C4-2B (cell line): ENCODE measurements around the gene NAA60.

ENCODE experiments used
- H3K27ac ChIP-seq: fragments of 450-650 bp; 2 replicates; pipeline ENCODE4 v1.5.1; 2017
- ZFX ChIP-seq: fragments of 450-650 bp; IDR thresholded peaks from 2 replicates; pipeline ENCODE4 v1.6.1; 2017
- TF ChIP-seq, protein P1 (sequence below): fragments of 450-650 bp; conservative IDR thresholded peaks from 2 replicates; pipeline ENCODE4 v1.5.1; 2017; ENCODE audit warnings: mild to moderate bottlenecking

The NAA60 gene

DNA sequence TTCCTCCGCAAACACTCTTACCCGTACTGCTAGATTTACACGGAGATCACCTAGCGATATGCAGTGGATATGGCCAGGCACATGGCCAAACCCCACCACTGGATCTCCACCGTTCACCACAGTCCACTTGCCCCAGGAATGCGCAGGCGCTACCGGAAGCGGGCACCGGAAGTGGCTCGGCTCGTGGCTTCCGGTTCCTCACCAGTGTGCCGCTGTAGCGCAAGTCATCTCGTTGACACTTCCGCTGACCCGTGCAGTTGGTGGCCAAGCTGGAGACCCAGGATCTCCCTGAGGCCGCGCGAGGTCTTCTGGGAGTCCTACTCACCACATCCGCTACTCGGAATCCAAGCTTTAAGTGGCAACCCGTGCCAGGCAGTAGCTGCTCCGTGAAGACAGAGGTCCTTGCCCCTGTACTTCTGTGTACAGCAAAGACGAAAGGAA, 11.7 kb upstream of the NAA60 start:
- TF ChIP-seq, protein P1, sequence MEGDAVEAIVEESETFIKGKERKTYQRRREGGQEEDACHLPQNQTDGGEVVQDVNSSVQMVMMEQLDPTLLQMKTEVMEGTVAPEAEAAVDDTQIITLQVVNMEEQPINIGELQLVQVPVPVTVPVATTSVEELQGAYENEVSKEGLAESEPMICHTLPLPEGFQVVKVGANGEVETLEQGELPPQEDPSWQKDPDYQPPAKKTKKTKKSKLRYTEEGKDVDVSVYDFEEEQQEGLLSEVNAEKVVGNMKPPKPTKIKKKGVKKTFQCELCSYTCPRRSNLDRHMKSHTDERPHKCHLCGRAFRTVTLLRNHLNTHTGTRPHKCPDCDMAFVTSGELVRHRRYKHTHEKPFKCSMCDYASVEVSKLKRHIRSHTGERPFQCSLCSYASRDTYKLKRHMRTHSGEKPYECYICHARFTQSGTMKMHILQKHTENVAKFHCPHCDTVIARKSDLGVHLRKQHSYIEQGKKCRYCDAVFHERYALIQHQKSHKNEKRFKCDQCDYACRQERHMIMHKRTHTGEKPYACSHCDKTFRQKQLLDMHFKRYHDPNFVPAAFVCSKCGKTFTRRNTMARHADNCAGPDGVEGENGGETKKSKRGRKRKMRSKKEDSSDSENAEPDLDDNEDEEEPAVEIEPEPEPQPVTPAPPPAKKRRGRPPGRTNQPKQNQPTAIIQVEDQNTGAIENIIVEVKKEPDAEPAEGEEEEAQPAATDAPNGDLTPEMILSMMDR = no peak
- no peak for TF ChIP-seq ZFX
- no peak overlapping the region for H3K27ac ChIP-seq

DNA sequence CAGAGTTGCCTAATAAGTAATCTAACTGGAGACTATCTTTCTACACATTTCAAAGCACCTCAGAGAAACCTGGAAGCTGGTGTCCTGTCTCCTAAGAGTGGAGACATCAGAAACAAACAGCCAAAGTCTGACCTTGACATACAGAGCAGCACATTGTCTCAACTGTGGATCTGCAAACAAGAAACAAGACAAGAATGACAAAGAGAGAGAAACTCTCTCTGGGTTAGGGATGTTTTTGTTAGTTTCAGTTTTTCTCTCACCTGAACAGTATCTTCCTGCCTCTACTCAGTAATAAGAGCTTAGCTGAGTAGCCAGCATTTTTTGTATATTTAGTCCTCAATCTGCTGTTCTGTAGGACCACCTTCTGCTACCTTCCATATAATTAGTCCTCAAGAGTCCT, 9.1 kb upstream of the NAA60 start:
- H3K27ac ChIP-seq = no peak overlapping the region
- TF ChIP-seq ZFX = no peak
- TF ChIP-seq, protein P1 = no peak

DNA sequence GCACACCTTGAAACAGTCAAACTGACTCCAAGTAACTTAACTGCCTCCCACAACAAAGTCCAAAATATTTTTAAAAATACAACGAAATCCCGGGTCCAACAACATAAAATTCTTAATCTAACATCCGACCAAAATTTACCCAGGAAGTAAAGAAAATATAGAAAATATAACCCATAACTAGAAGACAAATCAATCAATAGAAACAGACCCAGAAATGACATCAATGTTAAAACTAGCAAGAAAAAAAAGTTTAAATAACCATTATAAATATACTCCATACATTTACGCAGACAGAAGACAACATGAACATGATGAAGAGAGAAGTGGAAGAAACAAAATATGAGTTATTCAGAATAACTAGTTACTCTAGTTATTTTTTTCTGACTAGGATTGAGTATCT, 3.8 kb upstream of the NAA60 start:
- H3K27ac ChIP-seq = no peak overlapping the region
- no peak for TF ChIP-seq ZFX
- TF ChIP-seq, protein P1 = no peak

DNA sequence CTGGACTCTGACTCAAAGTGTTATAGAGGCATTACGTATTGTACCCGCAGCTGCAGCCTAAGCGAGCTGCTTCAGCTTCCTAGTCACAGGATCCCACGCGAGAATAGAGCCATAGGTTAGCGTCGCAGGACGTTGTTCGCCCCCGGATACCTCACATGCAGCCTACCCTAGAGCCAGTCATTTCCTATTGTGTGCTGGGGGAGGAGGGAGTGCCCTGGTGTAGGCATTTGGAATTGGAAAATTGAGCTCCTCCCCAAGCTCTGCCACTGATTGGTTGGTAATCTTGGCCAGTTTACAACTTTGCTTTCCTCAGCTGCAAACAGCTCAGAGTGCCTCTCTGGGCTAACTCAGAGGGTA, 530 bp downstream of the NAA60 start:
- H3K27ac ChIP-seq = peak overlapping the region; percentile 72
- TF ChIP-seq ZFX = no peak
- TF ChIP-seq, protein P1 = no peak

DNA sequence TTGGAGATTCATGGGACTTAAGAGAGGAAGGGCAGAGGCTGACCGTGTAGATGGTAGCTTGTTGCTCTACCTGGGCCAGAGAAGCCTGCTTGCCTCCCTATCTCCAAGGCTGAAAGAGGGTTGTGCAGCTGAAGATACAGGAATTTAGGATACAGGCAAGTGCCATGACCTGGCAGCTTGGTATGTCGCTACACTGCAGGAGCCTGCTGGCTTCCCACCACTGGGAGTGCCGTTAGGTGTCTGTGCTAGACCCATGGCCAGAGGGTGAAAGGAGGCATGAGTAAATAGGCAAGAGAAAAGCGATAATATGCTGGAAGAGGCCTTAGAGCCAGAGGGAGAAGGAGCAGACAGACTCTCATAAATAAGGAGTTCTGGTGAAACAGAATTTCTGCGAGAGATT, 10.6 kb downstream of the NAA60 start:
- no peak overlapping the region for H3K27ac ChIP-seq

DNA sequence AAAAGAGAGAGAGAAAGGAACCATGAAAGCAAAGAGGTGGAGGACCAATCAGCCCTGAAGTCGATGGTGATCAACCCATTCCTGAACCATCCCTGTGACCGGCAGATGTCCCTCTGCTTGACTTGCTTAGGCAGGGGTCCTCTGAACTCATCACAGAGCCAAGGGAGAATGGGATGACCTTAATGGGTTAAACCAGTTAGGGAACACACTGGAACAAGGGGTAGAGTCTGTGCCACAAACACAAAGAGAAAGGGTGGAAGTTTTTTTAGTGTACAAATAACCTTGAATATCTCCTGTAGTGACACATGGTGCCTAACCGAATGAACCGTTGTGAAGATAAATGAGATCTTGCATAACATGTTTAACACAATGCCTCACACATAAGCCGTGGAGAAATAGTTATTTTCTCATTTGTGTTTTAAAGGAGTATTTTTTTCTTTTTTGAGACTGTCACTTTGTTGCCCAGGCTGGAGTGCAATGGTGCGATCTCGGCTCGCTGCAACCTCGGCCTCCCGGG, 11.2 kb downstream of the NAA60 start:
- H3K27ac ChIP-seq = no peak overlapping the region
- TF ChIP-seq, protein P1 = no peak
- no peak for TF ChIP-seq ZFX

More for the DNA sequence above, 10.6 kb downstream of the NAA60 start:
- no peak for TF ChIP-seq ZFX
- TF ChIP-seq, protein P1 = no peak

DNA sequence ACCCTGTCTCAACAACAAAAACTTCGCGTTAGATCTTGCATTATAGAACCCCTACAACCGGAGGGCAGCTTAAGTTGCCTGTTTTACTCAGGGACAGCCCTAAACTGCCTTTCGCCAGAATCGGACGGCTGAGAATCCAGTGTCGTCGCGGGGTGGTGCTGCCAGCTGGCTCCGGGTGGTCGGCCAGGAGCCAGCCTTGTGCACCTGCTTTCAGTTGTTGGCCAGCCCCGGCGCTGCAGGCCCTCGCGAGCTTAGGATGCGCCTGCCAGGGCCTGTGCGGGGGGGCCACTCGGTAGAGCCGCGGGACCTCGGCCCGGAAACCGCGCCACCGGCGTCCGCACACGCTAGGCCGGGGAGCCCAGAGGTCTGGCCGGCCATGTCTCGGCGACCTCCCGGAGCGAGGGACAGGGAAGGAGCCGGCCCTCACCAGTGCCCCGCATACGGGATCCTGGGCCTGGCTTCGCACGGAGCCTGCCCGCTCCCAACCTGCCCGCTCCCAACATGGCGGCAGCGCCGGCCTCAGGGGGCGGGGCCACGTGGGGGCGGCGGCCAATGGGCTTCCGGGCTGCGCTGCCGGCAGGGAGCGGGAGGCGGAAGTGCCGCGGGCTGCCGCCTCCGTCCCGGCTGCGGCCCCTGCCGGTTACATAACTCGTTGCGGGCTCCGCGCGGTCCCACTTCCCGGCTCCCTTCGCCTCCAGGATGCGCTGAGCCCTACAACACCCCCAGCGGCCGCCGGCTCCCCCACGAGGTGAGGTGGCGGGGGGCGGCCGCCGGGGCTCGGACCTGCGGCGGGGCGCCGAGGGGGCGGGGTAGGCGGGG, 14.2 kb downstream of the NAA60 start:
- peak overlapping the region; percentile 89 for H3K27ac ChIP-seq
- peak; percentile 93; the same call in 1 of the 2 replicates for TF ChIP-seq ZFX
- TF ChIP-seq, protein P1 = peak; percentile 80
